ENCODE results near the gene C19orf85. TPM values are rescaled to one million over a fixed set of nuclear protein-coding genes. Genes with fewer than 3 reads are reported as not detected.

Gene C19orf85
- total and polyA plus RNA-seq, 10 of the 15 experiments (the other 5 are each of a cell fraction or from before 2014, with no cell fraction given): not detected

DNA sequence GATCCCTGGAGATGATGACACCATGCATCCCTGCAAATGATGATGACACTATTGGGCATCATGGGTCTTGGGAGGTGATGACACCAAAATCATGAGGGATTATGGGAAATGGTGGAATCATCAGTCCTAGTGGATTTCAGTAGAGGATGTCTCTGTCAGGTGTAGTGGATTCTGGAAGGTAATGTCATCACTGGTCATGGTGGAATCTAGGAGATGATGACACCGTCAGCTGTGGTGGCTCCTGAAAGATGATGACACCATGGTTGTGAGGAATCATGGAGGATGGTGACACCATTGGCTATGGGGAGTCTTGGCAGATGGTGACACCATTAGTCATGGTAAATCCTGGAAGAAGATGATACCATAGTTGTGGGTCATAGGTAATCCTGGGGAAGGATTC lies 33.4 kb downstream of the C19orf85 start (continued):
- no peak for TF ChIP-seq PAX5 (IDR thresholded peaks at IDR 0.05; ENCODE audit: borderline replicate concordance, low read depth, low read length)
- TF ChIP-seq, protein P1, sequence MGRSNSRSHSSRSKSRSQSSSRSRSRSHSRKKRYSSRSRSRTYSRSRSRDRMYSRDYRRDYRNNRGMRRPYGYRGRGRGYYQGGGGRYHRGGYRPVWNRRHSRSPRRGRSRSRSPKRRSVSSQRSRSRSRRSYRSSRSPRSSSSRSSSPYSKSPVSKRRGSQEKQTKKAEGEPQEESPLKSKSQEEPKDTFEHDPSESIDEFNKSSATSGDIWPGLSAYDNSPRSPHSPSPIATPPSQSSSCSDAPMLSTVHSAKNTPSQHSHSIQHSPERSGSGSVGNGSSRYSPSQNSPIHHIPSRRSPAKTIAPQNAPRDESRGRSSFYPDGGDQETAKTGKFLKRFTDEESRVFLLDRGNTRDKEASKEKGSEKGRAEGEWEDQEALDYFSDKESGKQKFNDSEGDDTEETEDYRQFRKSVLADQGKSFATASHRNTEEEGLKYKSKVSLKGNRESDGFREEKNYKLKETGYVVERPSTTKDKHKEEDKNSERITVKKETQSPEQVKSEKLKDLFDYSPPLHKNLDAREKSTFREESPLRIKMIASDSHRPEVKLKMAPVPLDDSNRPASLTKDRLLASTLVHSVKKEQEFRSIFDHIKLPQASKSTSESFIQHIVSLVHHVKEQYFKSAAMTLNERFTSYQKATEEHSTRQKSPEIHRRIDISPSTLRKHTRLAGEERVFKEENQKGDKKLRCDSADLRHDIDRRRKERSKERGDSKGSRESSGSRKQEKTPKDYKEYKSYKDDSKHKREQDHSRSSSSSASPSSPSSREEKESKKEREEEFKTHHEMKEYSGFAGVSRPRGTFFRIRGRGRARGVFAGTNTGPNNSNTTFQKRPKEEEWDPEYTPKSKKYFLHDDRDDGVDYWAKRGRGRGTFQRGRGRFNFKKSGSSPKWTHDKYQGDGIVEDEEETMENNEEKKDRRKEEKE (IDR thresholded peaks at IDR 0.05): no peak
- TF ChIP-seq LARP7 (IDR thresholded peaks at IDR 0.05): no peak
- TF ChIP-seq FOXK2 (IDR thresholded peaks at IDR 0.05): no peak
- TF ChIP-seq ZBTB33 (IDR thresholded peaks at IDR 0.05): no peak
- TF ChIP-seq SREBF2 (IDR thresholded peaks at IDR 0.05; ENCODE audit: low read length): no peak
- no peak for TF ChIP-seq EP300 (IDR thresholded peaks at IDR 0.05; ENCODE audit: borderline replicate concordance in 1 of 2, control insufficient read depth in 1 of 2, low read depth in 2 of 2, low read length in 2 of 2)
- no peak for TF ChIP-seq POU2F2 (IDR thresholded peaks at IDR 0.05; ENCODE audit: borderline replicate concordance, low read depth, low read length)

DNA sequence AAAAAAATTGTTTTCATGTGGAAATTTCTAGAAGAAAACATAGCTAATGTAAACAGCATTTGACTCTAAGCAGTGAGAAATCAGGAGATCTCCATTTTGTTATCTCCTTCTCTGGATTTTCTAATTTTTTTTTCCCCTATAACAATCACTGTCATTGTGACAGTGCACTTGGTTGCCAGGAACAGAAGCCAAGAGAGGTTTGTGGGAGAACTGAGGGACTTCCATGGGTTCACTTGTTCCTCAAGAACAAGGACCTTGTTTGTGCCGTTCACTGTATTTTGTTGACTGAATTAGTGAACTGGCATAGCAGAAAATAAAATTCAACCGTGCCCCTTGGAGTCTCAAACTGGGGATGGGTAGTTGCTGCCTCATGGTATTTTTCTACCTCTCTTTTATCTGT lies 38.5 kb downstream of the C19orf85 start:
- intact Hi-C loops (cut with micrococcal nuclease; ENCODE audit: unreplicated experiment) (no loop called here), in situ Hi-C loops (cut with MboI) (no loop called here)
- RAD21 ChIA-PET (ENCODE audit: unreplicated experiment): interaction anchor here (0.6 kb wide), 1 partner anchor 9 kb away, joined by 4 read pairs; no protein-coding TSS in a partner anchor
- FAIRE-seq: no peak
- CTCF ChIA-PET: no interaction called here
- Histone ChIP-seq H3K27me3 (replicated peaks in 1 of 2; ENCODE audit: control insufficient read depth in 2 of 2, insufficient read depth in 2 of 2, low read length in 1 of 2) (no peaks in the 10 kb centered on the region), H3K9me3 (replicated peaks; ENCODE audit: control insufficient read depth, insufficient read depth, low read length) (no peaks in the 10 kb centered on the region; the same call in 2 of the 3 replicates), H3K9ac (ENCODE audit: control insufficient read depth, insufficient read depth, low read length) (no peak overlapping the region), H3K4me3 (no peak overlapping the region), H3K4me2 (ENCODE audit: control insufficient read depth, insufficient read depth) (no peak overlapping the region), H3K36me3 (ENCODE audit: control insufficient read depth in 2 of 2, insufficient read depth in 2 of 2, low read length in 1 of 2) (no peaks in the 10 kb centered on the region), H3K4me1 (ENCODE audit: control insufficient read depth, insufficient read depth, low read length) (no peaks in the 10 kb centered on the region), H3K79me2 (ENCODE audit: control insufficient read depth, insufficient read depth, low read length) (no peaks in the 10 kb centered on the region), H3K27ac (ENCODE audit: control insufficient read depth, insufficient read depth) (no peak overlapping the region), H2AFZ (ENCODE audit: control insufficient read depth, low read depth, low read length) (no peak overlapping the region), H4K20me1 (ENCODE audit: control insufficient read depth, insufficient read depth) (no peaks in the 10 kb centered on the region)
- BruUV-seq (replicated peaks): no TSS peak
- ATAC-seq: no peak
- SMC1A ChIA-PET (ENCODE audit: uncharacterized antibody, unreplicated experiment): interaction anchor here (0.8 kb wide), 1 partner anchor 12 kb away, joined by 3 read pairs; no protein-coding TSS in a partner anchor
- DNase-seq (ENCODE audit: low read depth, low spot score): no peak
- POLR2A ChIA-PET: interaction anchor here (0.7 kb wide), 1 partner anchor 28 kb away, joined by 3 read pairs; no protein-coding TSS in a partner anchor
- 27% methylated on average over 2 of the region's 2 CpGs for WGBS (ENCODE audit: insufficient coverage, insufficient replicate concordance, low lambda C conversion rate, missing lambda C conversion rate)
- TF ChIP-seq ESRRA (IDR thresholded peaks at IDR 0.05; ENCODE audit: low read length): no peak
- TF ChIP-seq YBX1 (IDR thresholded peaks at IDR 0.05): no peak
- TF ChIP-seq RAD21 (IDR thresholded peaks at IDR 0.05; ENCODE audit: insufficient read depth, low read depth, low read length): no peak
- no peak for TF ChIP-seq RELB (IDR thresholded peaks at IDR 0.05; ENCODE audit: low read depth)
- no peak for TF ChIP-seq EED (IDR thresholded peaks at IDR 0.05; ENCODE audit: low read depth)
- no peak for TF ChIP-seq ZZZ3 (IDR thresholded peaks at IDR 0.05; ENCODE audit: control insufficient read depth, insufficient read length, low read depth)
- TF ChIP-seq MXI1 (IDR thresholded peaks at IDR 0.05; ENCODE audit: low read depth, low read length): no peak
- no peak for TF ChIP-seq IRF4 (IDR thresholded peaks at IDR 0.05; ENCODE audit: low read depth, low read length)

Data from GM12878 (cell line).